GM23338 (cell line): ENCODE measurements around the gene PPP5C. TPM values are rescaled to one million over a fixed set of nuclear protein-coding genes. Genes with fewer than 3 reads are reported as not detected.

Experiments
- ATAC-seq: fragments of 200-7000 bp; cut with Tn5 transposase; 3 replicates; pipeline ENCODE4 v1.9.1; 2020
- DNase-seq: peaks from one replicate; pipeline ENCODE4 v3.0.0-alpha.2; 2015; ENCODE audit warnings: low spot score
- H2AFZ ChIP-seq: fragments of 200-600 bp; sonication (generic); 2 replicates; pipeline ENCODE4 v1.8.0; 2016; ENCODE audit warnings: antibody characterized with exemption, mild to moderate bottlenecking, moderate library complexity
- H3F3A ChIP-seq: fragments of 200-600 bp; sonication (generic); replicated peaks from 2 replicates; pipeline ENCODE4 v1.8.0; 2017; ENCODE audit warnings: antibody characterized with exemption, mixed run types, low read depth
- H3K27ac ChIP-seq: fragments of 200-600 bp; sonication (generic); 2 replicates; pipeline ENCODE4 v1.6.1; 2016; ENCODE audit warnings: low read depth
- H3K27me3 ChIP-seq: fragments of 200-600 bp; sonication (generic); 2 replicates; pipeline ENCODE4 v1.8.0; 2016; ENCODE audit warnings: mild to moderate bottlenecking, mixed run types, moderate library complexity; ENCODE audit not compliant: insufficient read depth
- H3K36me3 ChIP-seq: fragments of 200-600 bp; sonication (generic); 2 replicates; pipeline ENCODE4 v1.8.0; 2016; ENCODE audit warnings: mild to moderate bottlenecking; ENCODE audit not compliant: insufficient read depth
- H3K4me1 ChIP-seq: fragments of 200-600 bp; sonication (generic); 2 replicates; pipeline ENCODE4 v1.8.0; 2016; ENCODE audit warnings: mild to moderate bottlenecking, moderate library complexity; ENCODE audit not compliant: insufficient read depth
- H3K4me2 ChIP-seq: fragments of 200-600 bp; sonication (generic); 2 replicates; pipeline ENCODE4 v1.7.1; 2017; ENCODE audit warnings: mixed run types
- H3K4me3 ChIP-seq: fragments of 200-600 bp; sonication (generic); 2 replicates; pipeline ENCODE4 v1.6.1; 2016; ENCODE audit warnings: mixed run types
- H3K79me2 ChIP-seq: fragments of 200-600 bp; sonication (generic); replicated peaks from 2 replicates; pipeline ENCODE4 v1.8.0; 2017; ENCODE audit warnings: mild to moderate bottlenecking; ENCODE audit not compliant: insufficient read depth
- H3K9me2 ChIP-seq: fragments of 200-600 bp; sonication (generic); 2 replicates; pipeline ENCODE4 v1.8.0; 2017; ENCODE audit not compliant: insufficient read depth
- H4K20me1 ChIP-seq: fragments of 200-600 bp; sonication (generic); replicated peaks from 2 replicates; pipeline ENCODE4 v1.8.0; 2017; ENCODE audit warnings: mild to moderate bottlenecking; ENCODE audit not compliant: insufficient read depth
- H3K27ac Mint-ChIP-seq: 2 replicates; pipeline ENCODE4 v1.8.0; 2020; ENCODE audit warnings: inconsistent platforms, mild to moderate bottlenecking, moderate library complexity, mixed read lengths
- H3K27me3 Mint-ChIP-seq: 3 replicates; pipeline ENCODE4 v1.8.0; 2022; ENCODE audit warnings: low read depth, mild to moderate bottlenecking, moderate library complexity, mixed read lengths, inconsistent platforms; ENCODE audit not compliant: insufficient read depth, poor library complexity
- H3K36me3 Mint-ChIP-seq: 3 replicates; pipeline ENCODE4 v1.8.0; 2021; ENCODE audit warnings: low read depth, mild to moderate bottlenecking, inconsistent platforms, moderate library complexity, mixed read lengths
- H3K4me1 Mint-ChIP-seq: 3 replicates; pipeline ENCODE4 v1.8.0; 2020; ENCODE audit warnings: mild to moderate bottlenecking, inconsistent platforms, mixed read lengths
- H3K4me3 Mint-ChIP-seq: 3 replicates; pipeline ENCODE4 v1.8.0; 2021; ENCODE audit warnings: moderate library complexity, mild to moderate bottlenecking, inconsistent platforms, mixed read lengths
- H3K9me3 Mint-ChIP-seq: 3 replicates; pipeline ENCODE4 v1.8.0; 2020; ENCODE audit warnings: moderate library complexity, mild to moderate bottlenecking, inconsistent platforms, mixed read lengths
- CREB1 ChIP-seq: fragments of 250-450 bp; sonication (Bioruptor Pico); IDR thresholded peaks from 2 replicates; pipeline ENCODE4 v1.5.0; 2020; ENCODE audit warnings: low read depth, mild to moderate bottlenecking, moderate library complexity
- EZH2 ChIP-seq: fragments of 200-600 bp; sonication (generic); IDR thresholded peaks from one replicate; pipeline ENCODE4 v1.8.0; 2017; ENCODE audit warnings: antibody characterized with exemption, mild to moderate bottlenecking, low read depth; ENCODE audit not compliant: unreplicated experiment
- EZH2phosphoT487 ChIP-seq: fragments of 200-600 bp; sonication (generic); IDR thresholded peaks from one replicate; pipeline ENCODE4 v1.8.1; 2018; ENCODE audit warnings: antibody characterized with exemption; ENCODE audit not compliant: unreplicated experiment
- JUNB ChIP-seq: IDR thresholded peaks from one replicate; pipeline ENCODE4 v1.6.1; 2016; ENCODE audit warnings: antibody characterized with exemption; ENCODE audit not compliant: unreplicated experiment
- NANOG ChIP-seq: IDR thresholded peaks from 2 replicates; pipeline ENCODE4 v1.6.1; 2016; ENCODE audit warnings: antibody characterized with exemption, borderline replicate concordance
- POLR2AphosphoS5 ChIP-seq: IDR thresholded peaks from 2 replicates; pipeline ENCODE4 v1.6.1; 2016; ENCODE audit warnings: antibody characterized with exemption, low read depth
- STAT1 ChIP-seq: IDR thresholded peaks from one replicate; pipeline ENCODE4 v1.6.1; 2016; ENCODE audit warnings: antibody characterized with exemption; ENCODE audit not compliant: unreplicated experiment
- ZNF114 ChIP-seq: fragments of 250-450 bp; sonication (Bioruptor Pico); IDR thresholded peaks from 2 replicates; pipeline ENCODE4 v1.5.0; 2020; ENCODE audit warnings: mild to moderate bottlenecking, moderate library complexity
- ZNF331 ChIP-seq: fragments of 250-450 bp; sonication (Bioruptor Pico); IDR thresholded peaks from 2 replicates; pipeline ENCODE4 v1.5.0; 2020; ENCODE audit warnings: low read depth, mild to moderate bottlenecking, moderate library complexity
- polyA plus RNA-seq: library from polyadenylated mRNA; unstranded; fragments of >200 nt; fragmentation: Nextera tagmentation; extraction: Ambion mirVana; gene quantifications from 2 replicates; pipeline ENCODE4 v1.2.1, GENCODE V29; 2016
- total RNA-seq: library from RNA; depleted of rRNA; stranded (reverse); fragments of >200 nt; shearing (Covaris generic); gene quantifications from 2 replicates; pipeline ENCODE4 v1.2.3, GENCODE V29; 2014
- TF ChIP-seq, protein P1 (sequence below): fragments of 250-450 bp; sonication (Bioruptor Pico); IDR thresholded peaks from 2 replicates; pipeline ENCODE4 v1.5.0; 2020; ENCODE audit warnings: mild to moderate bottlenecking, moderate library complexity
- TF ChIP-seq, protein P2 (sequence below): IDR thresholded peaks from one replicate; pipeline ENCODE4 v1.6.1; 2018; ENCODE audit warnings: antibody characterized with exemption; ENCODE audit not compliant: unreplicated experiment
- TF ChIP-seq, protein P3 (sequence below), 2 experiments: fragments of 200-600 bp in 1 of 2; sonication (generic) in 1 of 2; conservative IDR thresholded peaks; 2 replicates each; pipeline versions ENCODE4 v1.5.1 to v1.6.1; 2016 to 2017; ENCODE audit warnings: antibody characterized with exemption in 2 of 2, low read depth in 2 of 2, mild to moderate bottlenecking in 2 of 2, moderate library complexity in 1 of 2
- TF ChIP-seq, protein P4 (sequence below): IDR thresholded peaks from 2 replicates; pipeline ENCODE4 v1.6.1; 2016; ENCODE audit warnings: antibody characterized with exemption

Gene PPP5C
- total and polyA plus RNA-seq, 2 experiments from 2014 or later, result 51.6 to 123 TPM

DNA sequence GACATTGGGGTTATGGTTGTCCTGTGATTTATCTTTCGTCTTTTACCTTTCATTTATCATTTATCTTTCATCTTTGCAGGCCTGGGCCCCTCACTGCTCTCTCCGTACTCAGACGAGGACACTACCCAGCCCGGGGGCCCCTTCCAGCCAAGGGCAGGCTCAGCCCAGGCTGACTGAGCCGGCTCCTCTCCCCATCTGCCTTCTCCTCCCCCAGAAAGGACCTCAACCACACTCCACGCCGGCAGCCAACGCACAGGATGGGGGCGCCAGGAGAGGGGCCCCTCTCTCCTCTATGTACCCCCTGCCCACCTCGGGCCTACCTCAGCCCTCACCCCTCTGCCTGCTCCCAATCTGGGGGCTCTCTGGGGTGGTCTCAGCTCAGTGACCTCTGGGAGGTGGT, 7.4 kb upstream of the PPP5C start:
- H2AFZ ChIP-seq, result no peak overlapping the region
- H3K4me3 ChIP-seq, result no peak overlapping the region
- H3K4me1 ChIP-seq, result no peaks in the 10 kb centered on the region
- no peak overlapping the region for H3K27ac ChIP-seq
- Mint-ChIP-seq H3K27me3 (peaks cover 4% of the 10 kb centered on the region), H3K27ac (no peak overlapping the region), H3K36me3 (peaks cover 9% of the 10 kb centered on the region; the same call in 2 of the 3 replicates), H3K4me3 (no peak overlapping the region; the same call in 2 of the 3 replicates), H3K4me1 (peaks cover 2% of the 10 kb centered on the region; the same call in 1 of the 3 replicates), H3K9me3 (no peaks in the 10 kb centered on the region; the same call in 2 of the 3 replicates)
- H3K9me2 ChIP-seq, result no peaks in the 10 kb centered on the region
- TF ChIP-seq CREB1 (CRISPR knock-in tag) (no peak), NANOG (no peak), ZNF331 (CRISPR knock-in tag) (no peak), POLR2AphosphoS5 (no peak), EZH2 (no peak), ZNF114 (CRISPR knock-in tag) (no peak), STAT1 (no peak), JUNB (no peak), EZH2phosphoT487 (no peak)
- TF ChIP-seq, protein P1, sequence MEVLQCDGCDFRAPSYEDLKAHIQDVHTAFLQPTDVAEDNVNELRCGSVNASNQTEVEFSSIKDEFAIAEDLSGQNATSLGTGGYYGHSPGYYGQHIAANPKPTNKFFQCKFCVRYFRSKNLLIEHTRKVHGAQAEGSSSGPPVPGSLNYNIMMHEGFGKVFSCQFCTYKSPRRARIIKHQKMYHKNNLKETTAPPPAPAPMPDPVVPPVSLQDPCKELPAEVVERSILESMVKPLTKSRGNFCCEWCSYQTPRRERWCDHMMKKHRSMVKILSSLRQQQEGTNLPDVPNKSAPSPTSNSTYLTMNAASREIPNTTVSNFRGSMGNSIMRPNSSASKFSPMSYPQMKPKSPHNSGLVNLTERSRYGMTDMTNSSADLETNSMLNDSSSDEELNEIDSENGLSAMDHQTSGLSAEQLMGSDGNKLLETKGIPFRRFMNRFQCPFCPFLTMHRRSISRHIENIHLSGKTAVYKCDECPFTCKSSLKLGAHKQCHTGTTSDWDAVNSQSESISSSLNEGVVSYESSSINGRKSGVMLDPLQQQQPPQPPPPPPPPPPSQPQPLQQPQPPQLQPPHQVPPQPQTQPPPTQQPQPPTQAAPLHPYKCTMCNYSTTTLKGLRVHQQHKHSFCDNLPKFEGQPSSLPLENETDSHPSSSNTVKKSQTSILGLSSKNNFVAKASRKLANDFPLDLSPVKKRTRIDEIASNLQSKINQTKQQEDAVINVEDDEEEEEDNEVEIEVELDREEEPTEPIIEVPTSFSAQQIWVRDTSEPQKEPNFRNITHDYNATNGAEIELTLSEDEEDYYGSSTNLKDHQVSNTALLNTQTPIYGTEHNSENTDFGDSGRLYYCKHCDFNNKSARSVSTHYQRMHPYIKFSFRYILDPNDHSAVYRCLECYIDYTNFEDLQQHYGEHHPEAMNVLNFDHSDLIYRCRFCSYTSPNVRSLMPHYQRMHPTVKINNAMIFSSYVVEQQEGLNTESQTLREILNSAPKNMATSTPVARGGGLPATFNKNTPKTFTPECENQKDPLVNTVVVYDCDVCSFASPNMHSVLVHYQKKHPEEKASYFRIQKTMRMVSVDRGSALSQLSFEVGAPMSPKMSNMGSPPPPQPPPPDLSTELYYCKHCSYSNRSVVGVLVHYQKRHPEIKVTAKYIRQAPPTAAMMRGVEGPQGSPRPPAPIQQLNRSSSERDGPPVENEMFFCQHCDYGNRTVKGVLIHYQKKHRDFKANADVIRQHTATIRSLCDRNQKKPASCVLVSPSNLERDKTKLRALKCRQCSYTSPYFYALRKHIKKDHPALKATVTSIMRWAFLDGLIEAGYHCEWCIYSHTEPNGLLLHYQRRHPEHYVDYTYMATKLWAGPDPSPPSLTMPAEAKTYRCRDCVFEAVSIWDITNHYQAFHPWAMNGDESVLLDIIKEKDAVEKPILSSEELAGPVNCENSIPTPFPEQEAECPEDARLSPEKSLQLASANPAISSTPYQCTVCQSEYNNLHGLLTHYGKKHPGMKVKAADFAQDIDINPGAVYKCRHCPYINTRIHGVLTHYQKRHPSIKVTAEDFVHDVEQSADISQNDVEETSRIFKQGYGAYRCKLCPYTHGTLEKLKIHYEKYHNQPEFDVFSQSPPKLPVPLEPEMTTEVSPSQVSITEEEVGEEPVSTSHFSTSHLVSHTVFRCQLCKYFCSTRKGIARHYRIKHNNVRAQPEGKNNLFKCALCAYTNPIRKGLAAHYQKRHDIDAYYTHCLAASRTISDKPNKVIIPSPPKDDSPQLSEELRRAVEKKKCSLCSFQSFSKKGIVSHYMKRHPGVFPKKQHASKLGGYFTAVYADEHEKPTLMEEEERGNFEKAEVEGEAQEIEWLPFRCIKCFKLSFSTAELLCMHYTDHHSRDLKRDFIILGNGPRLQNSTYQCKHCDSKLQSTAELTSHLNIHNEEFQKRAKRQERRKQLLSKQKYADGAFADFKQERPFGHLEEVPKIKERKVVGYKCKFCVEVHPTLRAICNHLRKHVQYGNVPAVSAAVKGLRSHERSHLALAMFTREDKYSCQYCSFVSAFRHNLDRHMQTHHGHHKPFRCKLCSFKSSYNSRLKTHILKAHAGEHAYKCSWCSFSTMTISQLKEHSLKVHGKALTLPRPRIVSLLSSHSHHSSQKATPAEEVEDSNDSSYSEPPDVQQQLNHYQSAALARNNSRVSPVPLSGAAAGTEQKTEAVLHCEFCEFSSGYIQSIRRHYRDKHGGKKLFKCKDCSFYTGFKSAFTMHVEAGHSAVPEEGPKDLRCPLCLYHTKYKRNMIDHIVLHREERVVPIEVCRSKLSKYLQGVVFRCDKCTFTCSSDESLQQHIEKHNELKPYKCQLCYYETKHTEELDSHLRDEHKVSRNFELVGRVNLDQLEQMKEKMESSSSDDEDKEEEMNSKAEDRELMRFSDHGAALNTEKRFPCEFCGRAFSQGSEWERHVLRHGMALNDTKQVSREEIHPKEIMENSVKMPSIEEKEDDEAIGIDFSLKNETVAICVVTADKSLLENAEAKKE (CRISPR knock-in tag), result no peak
- TF ChIP-seq, protein P2, sequence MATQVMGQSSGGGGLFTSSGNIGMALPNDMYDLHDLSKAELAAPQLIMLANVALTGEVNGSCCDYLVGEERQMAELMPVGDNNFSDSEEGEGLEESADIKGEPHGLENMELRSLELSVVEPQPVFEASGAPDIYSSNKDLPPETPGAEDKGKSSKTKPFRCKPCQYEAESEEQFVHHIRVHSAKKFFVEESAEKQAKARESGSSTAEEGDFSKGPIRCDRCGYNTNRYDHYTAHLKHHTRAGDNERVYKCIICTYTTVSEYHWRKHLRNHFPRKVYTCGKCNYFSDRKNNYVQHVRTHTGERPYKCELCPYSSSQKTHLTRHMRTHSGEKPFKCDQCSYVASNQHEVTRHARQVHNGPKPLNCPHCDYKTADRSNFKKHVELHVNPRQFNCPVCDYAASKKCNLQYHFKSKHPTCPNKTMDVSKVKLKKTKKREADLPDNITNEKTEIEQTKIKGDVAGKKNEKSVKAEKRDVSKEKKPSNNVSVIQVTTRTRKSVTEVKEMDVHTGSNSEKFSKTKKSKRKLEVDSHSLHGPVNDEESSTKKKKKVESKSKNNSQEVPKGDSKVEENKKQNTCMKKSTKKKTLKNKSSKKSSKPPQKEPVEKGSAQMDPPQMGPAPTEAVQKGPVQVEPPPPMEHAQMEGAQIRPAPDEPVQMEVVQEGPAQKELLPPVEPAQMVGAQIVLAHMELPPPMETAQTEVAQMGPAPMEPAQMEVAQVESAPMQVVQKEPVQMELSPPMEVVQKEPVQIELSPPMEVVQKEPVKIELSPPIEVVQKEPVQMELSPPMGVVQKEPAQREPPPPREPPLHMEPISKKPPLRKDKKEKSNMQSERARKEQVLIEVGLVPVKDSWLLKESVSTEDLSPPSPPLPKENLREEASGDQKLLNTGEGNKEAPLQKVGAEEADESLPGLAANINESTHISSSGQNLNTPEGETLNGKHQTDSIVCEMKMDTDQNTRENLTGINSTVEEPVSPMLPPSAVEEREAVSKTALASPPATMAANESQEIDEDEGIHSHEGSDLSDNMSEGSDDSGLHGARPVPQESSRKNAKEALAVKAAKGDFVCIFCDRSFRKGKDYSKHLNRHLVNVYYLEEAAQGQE, result no peak
- TF ChIP-seq, protein P3, sequence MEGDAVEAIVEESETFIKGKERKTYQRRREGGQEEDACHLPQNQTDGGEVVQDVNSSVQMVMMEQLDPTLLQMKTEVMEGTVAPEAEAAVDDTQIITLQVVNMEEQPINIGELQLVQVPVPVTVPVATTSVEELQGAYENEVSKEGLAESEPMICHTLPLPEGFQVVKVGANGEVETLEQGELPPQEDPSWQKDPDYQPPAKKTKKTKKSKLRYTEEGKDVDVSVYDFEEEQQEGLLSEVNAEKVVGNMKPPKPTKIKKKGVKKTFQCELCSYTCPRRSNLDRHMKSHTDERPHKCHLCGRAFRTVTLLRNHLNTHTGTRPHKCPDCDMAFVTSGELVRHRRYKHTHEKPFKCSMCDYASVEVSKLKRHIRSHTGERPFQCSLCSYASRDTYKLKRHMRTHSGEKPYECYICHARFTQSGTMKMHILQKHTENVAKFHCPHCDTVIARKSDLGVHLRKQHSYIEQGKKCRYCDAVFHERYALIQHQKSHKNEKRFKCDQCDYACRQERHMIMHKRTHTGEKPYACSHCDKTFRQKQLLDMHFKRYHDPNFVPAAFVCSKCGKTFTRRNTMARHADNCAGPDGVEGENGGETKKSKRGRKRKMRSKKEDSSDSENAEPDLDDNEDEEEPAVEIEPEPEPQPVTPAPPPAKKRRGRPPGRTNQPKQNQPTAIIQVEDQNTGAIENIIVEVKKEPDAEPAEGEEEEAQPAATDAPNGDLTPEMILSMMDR (conservative IDR thresholded peaks at IDR 0.05; ENCODE audit: low read depth in 2 of 2), result no peak
- TF ChIP-seq, protein P4, sequence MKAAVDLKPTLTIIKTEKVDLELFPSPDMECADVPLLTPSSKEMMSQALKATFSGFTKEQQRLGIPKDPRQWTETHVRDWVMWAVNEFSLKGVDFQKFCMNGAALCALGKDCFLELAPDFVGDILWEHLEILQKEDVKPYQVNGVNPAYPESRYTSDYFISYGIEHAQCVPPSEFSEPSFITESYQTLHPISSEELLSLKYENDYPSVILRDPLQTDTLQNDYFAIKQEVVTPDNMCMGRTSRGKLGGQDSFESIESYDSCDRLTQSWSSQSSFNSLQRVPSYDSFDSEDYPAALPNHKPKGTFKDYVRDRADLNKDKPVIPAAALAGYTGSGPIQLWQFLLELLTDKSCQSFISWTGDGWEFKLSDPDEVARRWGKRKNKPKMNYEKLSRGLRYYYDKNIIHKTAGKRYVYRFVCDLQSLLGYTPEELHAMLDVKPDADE, result no peak
- no peaks in the 10 kb centered on the region for H4K20me1 ChIP-seq
- peaks cover 5% of the 10 kb centered on the region; the same call in 1 of the 2 replicates for H3K27me3 ChIP-seq
- no peaks in the 10 kb centered on the region for H3K36me3 ChIP-seq
- H3F3A ChIP-seq, result no peaks in the 10 kb centered on the region
- H3K79me2 ChIP-seq, result no peaks in the 10 kb centered on the region
- ATAC-seq (no peak), DNase-seq (no peak)
- H3K4me2 ChIP-seq, result no peak overlapping the region
